Gastrocnemius medialis (tissue), 4 donors: ENCODE data around the gene TGM2. TPM values are rescaled to one million over a fixed set of nuclear protein-coding genes. Genes with fewer than 3 reads are reported as not detected.
A peak's percentile ranks its signal among the peaks of the same experiment; 100 is the strongest.

Experiments
- ATAC-seq, 2 donors: fragments of 150-250 bp; one replicate each; pipeline ENCODE4 v1.9.1; 2016
- DNase-seq, 2 donors: peaks; one replicate each; pipeline ENCODE4 v3.0.0-alpha.2; 2019
- H3K27ac ChIP-seq, 4 donors: fragments of 200-600 bp; sonication (generic); 1 replicate in 1 of 4; 2 replicates in 3 of 4; pipeline ENCODE4 v1.5.1; 2016 to 2018; ENCODE audit warnings: mild to moderate bottlenecking in 2 of 4, moderate library complexity in 1 of 4
- H3K27me3 ChIP-seq, 3 donors: fragments of 200-600 bp; sonication (generic) in 2 of 3; 1 replicate in 1 of 3; 2 replicates in 2 of 3; pipeline versions ENCODE4 v1.5.1 to v1.6.0; 2016 to 2019; ENCODE audit warnings: mild to moderate bottlenecking in 1 of 3, moderate library complexity in 1 of 3
- H3K36me3 ChIP-seq, 2 donors: fragments of 200-600 bp; sonication (generic) in 1 of 2; one replicate each; pipeline ENCODE4 v1.5.1; 2017 to 2018
- H3K4me1 ChIP-seq, 2 donors: fragments of 200-600 bp; sonication (generic) in 1 of 2; one replicate each; pipeline ENCODE4 v1.5.1; 2016 to 2017; ENCODE audit warnings: mild to moderate bottlenecking in 2 of 2
- H3K4me3 ChIP-seq, 4 donors: fragments of 200-600 bp; sonication (generic) in 3 of 4; 1 replicate in 1 of 4; 2 replicates in 3 of 4; pipeline ENCODE4 v1.5.1; 2016 to 2019; ENCODE audit warnings: mild to moderate bottlenecking in 2 of 4
- H3K9me3 ChIP-seq, 3 donors: fragments of 200-600 bp; sonication (generic) in 2 of 3; 1 replicate in 1 of 3; 2 replicates in 2 of 3; pipeline ENCODE4 v1.5.1; 2016 to 2019
- POLR2A ChIP-seq, 2 donors: fragments of 450-650 bp; IDR thresholded peaks; one replicate each; pipeline ENCODE4 v1.6.1; 2017; ENCODE audit warnings: antibody characterized with exemption in 2 of 2, mild to moderate bottlenecking in 2 of 2, moderate library complexity in 2 of 2
- in situ Hi-C, 4 donors: fragments of 200-750 bp; cut with MboI; loops; one replicate each; pipeline versions ENCODE4 v1.15.0 to v1.8.0; 2017; ENCODE audit warnings: low sequenced_read_pairs in 4 of 4
- intact Hi-C: fragments of 100-400 bp; cut with DNase I; formaldehyde crosslinking; loops from one replicate; pipeline ENCODE4 v1.15.1; 2023; ENCODE audit warnings: low total_unique reads
- total RNA-seq, 4 donors: library from RNA; depleted of rRNA; stranded (reverse); fragments of >200 nt; gene quantifications; one replicate each; pipeline versions ENCODE4 v1.1.0 to v1.2.3, GENCODE V29; 2016
- TF ChIP-seq, protein P1 (sequence below), 5 experiments: fragments of 450-650 bp in 3 of 5; fragments of 200-600 bp in 2 of 5; sonication (generic) in 2 of 5; IDR thresholded peaks in 4 of 5; conservative IDR thresholded peaks in 1 of 5; 1 replicate in 4 of 5; 2 replicates in 1 of 5; pipeline ENCODE4 v1.5.1; 2016 to 2019; ENCODE audit warnings: antibody characterized with exemption in 5 of 5, mild to moderate bottlenecking in 3 of 5, moderate library complexity in 3 of 5

TGM2 gene
- total RNA-seq, 4 donors from 2014 or later, result 12.8 to 152 (median 58.4) TPM

DNA sequence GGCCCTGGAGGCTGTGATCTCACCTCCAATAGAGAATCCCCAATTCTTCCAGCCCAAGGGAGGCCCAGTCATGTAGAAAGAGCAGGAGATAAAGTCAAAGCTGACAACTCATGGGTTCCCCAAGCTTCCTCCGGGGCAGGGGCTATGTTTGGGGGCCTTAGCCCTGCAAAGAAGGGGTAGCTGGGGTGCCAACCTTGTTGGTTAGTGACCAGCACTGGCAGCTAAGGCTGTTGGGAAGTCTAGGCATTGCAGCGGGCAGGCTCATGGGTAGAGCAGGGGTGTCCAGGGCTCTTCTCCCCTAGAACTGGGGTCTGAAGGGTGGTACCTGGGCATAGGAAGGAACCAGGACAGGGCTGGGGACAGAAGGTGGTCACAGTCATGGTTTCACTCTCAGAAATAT lies 36.4 kb downstream of the TGM2 start:
- Histone ChIP-seq H3K27ac (peak overlapping the region in 1 of 4 donors; percentile 82), H3K36me3 (peaks cover 0 to 26% of the 10 kb centered on the region in 2 donors), H3K4me1 (peaks cover 14 to 31% of the 10 kb centered on the region in 2 donors), H3K9me3 (no peaks in the 10 kb centered on the region), H3K27me3 (no peaks in the 10 kb centered on the region), H3K4me3 (no peak overlapping the region)
- in situ Hi-C loops (no loop called here), intact Hi-C loops (no loop called here)
- DNase-seq (peak in 1 of 2 donors; percentile 8), ATAC-seq (no peak)
- TF ChIP-seq POLR2A (IDR thresholded peaks at IDR 0.05), result no peak

DNA sequence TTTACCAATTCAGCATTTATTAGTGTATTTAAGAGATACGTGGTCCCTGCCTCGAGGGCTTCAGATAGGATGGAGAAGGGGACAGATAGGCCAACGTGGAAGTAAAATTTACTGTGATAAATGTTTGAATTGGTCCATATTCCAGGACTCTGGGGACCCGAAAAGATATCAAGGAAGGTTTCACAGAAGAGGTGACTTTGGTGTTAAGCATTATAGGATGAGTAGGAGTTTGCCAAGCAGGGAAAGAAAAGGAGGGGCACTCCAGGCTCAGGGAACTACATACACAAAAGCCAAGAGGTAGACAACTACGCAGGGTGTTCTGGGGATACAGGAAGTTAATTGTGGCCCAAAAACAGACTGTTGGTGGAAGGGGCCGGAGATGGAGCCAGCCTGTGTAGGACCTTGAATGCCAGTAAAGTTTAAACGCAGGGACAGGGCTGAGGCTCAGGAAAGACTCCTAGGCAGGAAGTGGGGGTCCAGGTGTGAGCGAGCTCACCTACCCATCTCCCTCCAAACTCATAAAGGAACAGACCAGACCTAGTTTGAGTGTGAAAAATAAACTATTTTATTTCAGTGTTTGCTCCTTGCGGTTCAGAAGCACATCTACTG lies 37.0 kb downstream of the TGM2 start:
- no peak overlapping the region for H3K4me3 ChIP-seq
- DNase-seq (peak in 1 of 2 donors; percentile 4), ATAC-seq (no peak)
- H3K4me1 ChIP-seq, result peaks cover 14 to 28% of the 10 kb centered on the region in 2 donors
- H3K9me3 ChIP-seq, result no peaks in the 10 kb centered on the region
- H3K27ac ChIP-seq, result peak overlapping the region in 3 of 4 donors; percentile 59 to 82 (median 76)
- peaks cover 0 to 19% of the 10 kb centered on the region in 2 donors for H3K36me3 ChIP-seq
- intact Hi-C loops, result no loop called here
- TF ChIP-seq POLR2A (IDR thresholded peaks at IDR 0.05), result no peak
- TF ChIP-seq, protein P1, sequence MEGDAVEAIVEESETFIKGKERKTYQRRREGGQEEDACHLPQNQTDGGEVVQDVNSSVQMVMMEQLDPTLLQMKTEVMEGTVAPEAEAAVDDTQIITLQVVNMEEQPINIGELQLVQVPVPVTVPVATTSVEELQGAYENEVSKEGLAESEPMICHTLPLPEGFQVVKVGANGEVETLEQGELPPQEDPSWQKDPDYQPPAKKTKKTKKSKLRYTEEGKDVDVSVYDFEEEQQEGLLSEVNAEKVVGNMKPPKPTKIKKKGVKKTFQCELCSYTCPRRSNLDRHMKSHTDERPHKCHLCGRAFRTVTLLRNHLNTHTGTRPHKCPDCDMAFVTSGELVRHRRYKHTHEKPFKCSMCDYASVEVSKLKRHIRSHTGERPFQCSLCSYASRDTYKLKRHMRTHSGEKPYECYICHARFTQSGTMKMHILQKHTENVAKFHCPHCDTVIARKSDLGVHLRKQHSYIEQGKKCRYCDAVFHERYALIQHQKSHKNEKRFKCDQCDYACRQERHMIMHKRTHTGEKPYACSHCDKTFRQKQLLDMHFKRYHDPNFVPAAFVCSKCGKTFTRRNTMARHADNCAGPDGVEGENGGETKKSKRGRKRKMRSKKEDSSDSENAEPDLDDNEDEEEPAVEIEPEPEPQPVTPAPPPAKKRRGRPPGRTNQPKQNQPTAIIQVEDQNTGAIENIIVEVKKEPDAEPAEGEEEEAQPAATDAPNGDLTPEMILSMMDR (IDR thresholded peaks at IDR 0.05 in 4 of 5, conservative IDR thresholded peaks at IDR 0.05 in 1 of 5), result no peak
- in situ Hi-C loops, result no loop called here
- no peaks in the 10 kb centered on the region for H3K27me3 ChIP-seq

DNA sequence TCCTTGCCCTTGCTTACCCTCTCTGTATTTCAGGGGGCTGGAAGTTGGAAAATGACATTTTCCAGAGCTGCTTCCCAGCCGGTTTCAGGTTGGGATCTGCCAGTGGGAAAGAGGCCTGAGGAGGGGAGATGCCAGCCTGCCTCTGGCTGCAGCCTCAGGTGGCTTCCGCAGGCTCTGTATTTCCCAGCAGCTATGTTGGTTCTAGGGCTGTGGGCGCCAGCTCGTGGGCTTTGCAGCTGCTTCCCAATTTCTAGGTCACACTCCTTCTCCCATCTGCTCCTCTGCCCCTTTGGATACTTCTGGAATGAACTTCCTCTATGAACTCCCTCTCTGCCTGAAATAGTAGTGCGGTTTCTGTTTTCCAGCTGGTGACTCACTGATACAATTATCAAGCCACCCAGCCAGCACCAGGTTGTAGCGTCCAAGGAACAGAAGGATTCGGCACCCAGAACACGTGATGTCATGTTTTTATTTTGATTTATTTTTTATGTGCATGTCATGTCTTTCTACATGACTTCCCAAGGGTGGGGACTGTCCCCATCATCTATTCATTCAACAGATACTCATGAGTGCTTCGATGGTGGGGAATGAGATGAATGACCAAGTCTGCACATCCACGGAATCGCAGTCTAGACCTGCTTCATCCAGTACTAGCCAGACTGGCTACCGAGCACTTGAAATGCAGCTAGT lies 38.0 kb downstream of the TGM2 start:
- in situ Hi-C loops (no loop called here), intact Hi-C loops (no loop called here)
- H3K4me1 ChIP-seq, result peaks cover 14 to 28% of the 10 kb centered on the region in 2 donors
- H3K27me3 ChIP-seq, result no peaks in the 10 kb centered on the region
- peaks cover 0 to 12% of the 10 kb centered on the region in 2 donors for H3K36me3 ChIP-seq
- peak overlapping the region; percentile 59 to 82 (median 74) for H3K27ac ChIP-seq
- peak; percentile 36 to 56 for DNase-seq
- no peaks in the 10 kb centered on the region for H3K9me3 ChIP-seq
- ATAC-seq, result peak; percentile 95 to 97
- no peak overlapping the region for H3K4me3 ChIP-seq
- TF ChIP-seq POLR2A (IDR thresholded peaks at IDR 0.05), result no peak
- TF ChIP-seq, protein P1 (IDR thresholded peaks at IDR 0.05 in 4 of 5, conservative IDR thresholded peaks at IDR 0.05 in 1 of 5), result peak in 1 of 5 experiments; percentile 15

DNA sequence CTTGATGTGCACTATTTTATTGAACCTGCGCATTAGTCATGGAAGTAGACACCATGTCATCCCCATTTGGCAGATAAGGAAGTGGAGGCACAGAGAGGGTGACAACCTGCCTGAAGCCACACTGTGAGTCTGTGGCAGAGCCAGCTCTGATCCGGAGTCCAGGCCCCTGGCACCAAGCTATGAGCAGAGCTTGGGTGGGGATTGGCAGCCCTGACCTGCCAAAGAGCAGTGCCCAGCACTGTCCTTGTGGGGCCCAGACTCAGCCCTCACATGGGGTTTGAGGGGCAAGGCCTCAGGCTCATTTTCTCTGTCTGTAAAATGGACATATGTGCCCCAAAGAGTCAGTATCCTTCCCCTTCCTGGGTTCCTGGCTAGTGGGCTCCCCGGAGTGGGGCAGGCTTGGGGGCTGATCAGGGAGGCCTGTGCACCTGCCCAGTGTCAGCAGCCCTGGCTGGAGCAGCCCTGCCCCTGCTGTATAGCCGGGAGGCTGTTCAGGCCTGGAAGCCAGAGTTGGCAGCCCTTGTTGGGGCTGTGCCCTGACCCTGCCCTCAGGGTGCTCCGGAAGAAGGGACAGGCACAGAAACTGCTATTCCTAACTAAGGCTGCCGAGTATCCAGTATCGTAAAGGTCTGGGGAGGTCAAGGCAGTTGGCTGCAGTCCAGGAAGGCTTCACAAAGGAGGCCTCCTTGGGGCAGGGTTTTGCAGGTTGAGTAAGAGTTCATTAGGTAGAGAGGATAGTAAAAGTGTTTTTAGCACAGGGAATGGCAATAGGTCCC lies 38.7 kb downstream of the TGM2 start:
- TF ChIP-seq, protein P1 (IDR thresholded peaks at IDR 0.05 in 4 of 5, conservative IDR thresholded peaks at IDR 0.05 in 1 of 5), result no peak
- no peak for TF ChIP-seq POLR2A (IDR thresholded peaks at IDR 0.05)
- Histone ChIP-seq H3K27me3 (no peaks in the 10 kb centered on the region), H3K9me3 (no peaks in the 10 kb centered on the region), H3K27ac (peak overlapping the region; percentile 59 to 82 (median 74)), H3K36me3 (peaks cover 0 to 4% of the 10 kb centered on the region in 2 donors), H3K4me1 (peaks cover 14 to 28% of the 10 kb centered on the region in 2 donors), H3K4me3 (no peak overlapping the region)
- in situ Hi-C loops (no loop called here), intact Hi-C loops (no loop called here)
- DNase-seq (no peak), ATAC-seq (no peak)
